Measurements from ENCODE around the gene CYS1. TPM values are rescaled to one million over a fixed set of nuclear protein-coding genes. Genes with fewer than 3 reads are reported as not detected.
"Not testable (repeated sequence)": the region's sequence is repeated elsewhere in the genome, so short reads cannot be mapped to it uniquely, and the experiment has no call there.

The CYS1 gene
- total RNA-seq, 1 donor from 2014 or later, result 0.56 TPM

DNA sequence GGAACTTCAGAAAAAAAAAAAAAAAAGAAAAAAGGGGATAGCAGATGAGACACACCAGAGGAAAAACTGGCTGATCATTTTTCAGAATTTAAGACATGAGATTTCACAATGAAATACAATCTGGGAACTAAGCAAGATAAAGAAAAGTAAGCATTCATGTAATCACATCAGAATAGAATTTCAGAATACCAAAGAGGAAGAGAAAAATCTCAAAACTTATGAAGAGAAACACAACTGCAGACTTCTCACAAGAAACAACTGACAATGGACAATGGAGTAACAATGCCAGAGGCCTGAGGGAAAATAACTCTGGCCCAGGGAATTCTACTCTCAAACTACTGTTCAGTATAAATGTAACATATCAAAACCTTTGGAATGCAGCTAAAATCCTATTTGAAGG lies 29.1 kb upstream of the CYS1 start:
- H3K27me3 Mint-ChIP-seq (ENCODE audit: insufficient read depth, low read depth), result no peaks in the 10 kb centered on the region

DNA sequence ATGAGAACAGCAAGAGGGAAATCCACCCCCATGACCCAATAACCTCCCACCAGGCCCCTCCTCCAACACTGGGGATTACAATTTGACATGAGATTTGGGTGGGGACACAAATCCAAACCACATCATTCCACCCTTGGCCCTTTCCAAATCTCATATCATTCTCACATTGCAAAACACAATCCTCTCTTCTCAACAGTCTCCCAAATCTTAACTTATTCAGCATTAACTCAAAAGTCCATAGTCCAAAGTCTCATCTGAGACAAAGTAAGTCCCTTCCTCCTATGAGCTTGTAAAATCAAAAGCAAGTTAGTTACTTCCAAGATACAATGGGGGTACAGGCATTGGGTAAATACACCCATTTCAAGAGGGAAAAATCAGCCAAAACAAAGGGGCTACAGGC lies 24.7 kb upstream of the CYS1 start:
- DNase-seq (ENCODE audit: low spot score); H3K27ac Mint-ChIP-seq; H3K27me3 ChIP-seq; H3K9me3 ChIP-seq (ENCODE audit: low read depth); H3K9ac ChIP-seq; H3K36me3 ChIP-seq; H3K79me2 ChIP-seq (ENCODE audit: low read depth); H3K27ac ChIP-seq; H3K27me3 Mint-ChIP-seq (ENCODE audit: insufficient read depth, low read depth); H3K36me3 Mint-ChIP-seq; H3F3A ChIP-seq (ENCODE audit: low read depth); H4K20me1 ChIP-seq (ENCODE audit: low read depth); H3K4me2 ChIP-seq; H3K9me3 Mint-ChIP-seq; H3K4me3 ChIP-seq; H2AFZ ChIP-seq (replicated peaks); H3K4me1 ChIP-seq: not testable (repeated sequence)
- Mint-ChIP-seq H3K4me1 (peaks cover 18% of the 10 kb centered on the region), H3K4me3 (peak overlapping the region; percentile 27)

More for the DNA sequence above, 29.1 kb upstream of the CYS1 start:
- Histone ChIP-seq H3F3A (ENCODE audit: low read depth) (no peaks in the 10 kb centered on the region), H3K27me3 (no peaks in the 10 kb centered on the region), H3K79me2 (ENCODE audit: low read depth) (no peaks in the 10 kb centered on the region), H3K9me3 (ENCODE audit: low read depth) (no peaks in the 10 kb centered on the region), H3K27ac (no peak overlapping the region), H3K36me3 (no peaks in the 10 kb centered on the region), H2AFZ (replicated peaks) (no peak overlapping the region), H3K9ac (no peak overlapping the region), H3K4me1 (no peaks in the 10 kb centered on the region), H4K20me1 (ENCODE audit: low read depth) (no peaks in the 10 kb centered on the region), H3K4me3 (no peak overlapping the region), H3K4me2 (no peak overlapping the region)
- H3K36me3 Mint-ChIP-seq, result peaks cover 4% of the 10 kb centered on the region
- H3K4me3 Mint-ChIP-seq, result no peak overlapping the region
- H3K27ac Mint-ChIP-seq, result no peak overlapping the region
- TF ChIP-seq EZH2 (IDR thresholded peaks at IDR 0.05) (no peak), EZH2phosphoT487 (IDR thresholded peaks at IDR 0.05) (no peak)
- TF ChIP-seq, protein P1, sequence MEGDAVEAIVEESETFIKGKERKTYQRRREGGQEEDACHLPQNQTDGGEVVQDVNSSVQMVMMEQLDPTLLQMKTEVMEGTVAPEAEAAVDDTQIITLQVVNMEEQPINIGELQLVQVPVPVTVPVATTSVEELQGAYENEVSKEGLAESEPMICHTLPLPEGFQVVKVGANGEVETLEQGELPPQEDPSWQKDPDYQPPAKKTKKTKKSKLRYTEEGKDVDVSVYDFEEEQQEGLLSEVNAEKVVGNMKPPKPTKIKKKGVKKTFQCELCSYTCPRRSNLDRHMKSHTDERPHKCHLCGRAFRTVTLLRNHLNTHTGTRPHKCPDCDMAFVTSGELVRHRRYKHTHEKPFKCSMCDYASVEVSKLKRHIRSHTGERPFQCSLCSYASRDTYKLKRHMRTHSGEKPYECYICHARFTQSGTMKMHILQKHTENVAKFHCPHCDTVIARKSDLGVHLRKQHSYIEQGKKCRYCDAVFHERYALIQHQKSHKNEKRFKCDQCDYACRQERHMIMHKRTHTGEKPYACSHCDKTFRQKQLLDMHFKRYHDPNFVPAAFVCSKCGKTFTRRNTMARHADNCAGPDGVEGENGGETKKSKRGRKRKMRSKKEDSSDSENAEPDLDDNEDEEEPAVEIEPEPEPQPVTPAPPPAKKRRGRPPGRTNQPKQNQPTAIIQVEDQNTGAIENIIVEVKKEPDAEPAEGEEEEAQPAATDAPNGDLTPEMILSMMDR (IDR thresholded peaks at IDR 0.05), result no peak
- no peak for DNase-seq (ENCODE audit: low spot score)
- peaks cover 3% of the 10 kb centered on the region for H3K4me1 Mint-ChIP-seq
- peaks cover 7% of the 10 kb centered on the region for H3K9me3 Mint-ChIP-seq

DNA sequence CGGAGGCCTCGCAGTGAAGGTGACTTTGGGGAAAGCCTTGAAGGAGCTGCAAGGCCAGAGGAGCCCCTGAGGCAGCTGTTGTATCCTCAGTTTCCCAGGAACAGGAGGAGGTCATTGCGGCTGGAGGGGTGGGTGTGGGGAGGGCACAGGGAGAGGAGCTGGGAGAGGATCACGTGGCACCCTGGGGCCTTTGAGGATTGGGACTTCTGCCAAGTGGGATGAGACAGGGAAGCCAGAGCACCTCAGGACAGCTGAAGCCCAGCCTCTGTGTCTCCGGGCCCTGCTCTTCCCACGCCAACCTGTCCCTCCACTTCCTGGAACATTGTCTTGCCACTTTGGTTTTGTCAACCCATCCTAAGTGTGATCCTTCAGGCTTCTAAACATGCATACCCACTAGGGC lies 23.0 kb upstream of the CYS1 start:
- H2AFZ ChIP-seq (replicated peaks), result no peak overlapping the region
- H4K20me1 ChIP-seq (ENCODE audit: low read depth), result no peaks in the 10 kb centered on the region
- TF ChIP-seq EZH2 (IDR thresholded peaks at IDR 0.05), result no peak
- no peak for TF ChIP-seq EZH2phosphoT487 (IDR thresholded peaks at IDR 0.05)
- TF ChIP-seq, protein P1 (IDR thresholded peaks at IDR 0.05), result no peak
- peaks cover 4% of the 10 kb centered on the region for H3K36me3 Mint-ChIP-seq
- H3K27me3 Mint-ChIP-seq (ENCODE audit: insufficient read depth, low read depth), result no peaks in the 10 kb centered on the region
- no peak overlapping the region for H3K4me2 ChIP-seq
- H3K4me3 ChIP-seq, result no peak overlapping the region
- no peaks in the 10 kb centered on the region for H3F3A ChIP-seq (ENCODE audit: low read depth)
- H3K4me3 Mint-ChIP-seq, result no peak overlapping the region
- no peak for DNase-seq (ENCODE audit: low spot score)
- H3K27me3 ChIP-seq, result no peaks in the 10 kb centered on the region
- no peak overlapping the region for H3K9ac ChIP-seq
- H3K27ac ChIP-seq, result no peak overlapping the region
- no peaks in the 10 kb centered on the region for H3K9me3 ChIP-seq (ENCODE audit: low read depth)
- no peaks in the 10 kb centered on the region for H3K36me3 ChIP-seq
- no peaks in the 10 kb centered on the region for H3K4me1 ChIP-seq
- H3K79me2 ChIP-seq (ENCODE audit: low read depth), result no peaks in the 10 kb centered on the region
- H3K9me3 Mint-ChIP-seq, result peaks cover 7% of the 10 kb centered on the region
- no peak overlapping the region for H3K27ac Mint-ChIP-seq
- peaks cover 18% of the 10 kb centered on the region for H3K4me1 Mint-ChIP-seq

DNA sequence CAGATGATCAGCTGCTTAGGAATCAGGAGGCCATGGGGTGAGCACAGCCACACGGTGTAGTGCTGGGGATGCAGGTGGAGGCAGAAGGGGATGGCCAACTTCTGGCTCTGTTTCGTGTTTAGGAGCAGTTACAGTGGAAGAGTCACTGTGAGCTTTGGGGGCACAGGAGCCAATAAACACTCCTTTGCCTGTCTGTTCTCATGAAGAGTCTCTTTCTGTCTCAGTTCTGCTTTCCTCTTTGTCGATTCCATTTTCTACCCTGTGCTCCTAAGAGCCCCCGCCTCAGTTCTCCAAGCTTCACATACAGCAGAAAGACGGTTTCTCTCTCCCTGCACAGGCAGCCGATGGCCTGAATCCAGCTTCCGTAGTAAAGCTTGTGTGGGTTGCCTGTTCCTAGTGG lies 21.3 kb upstream of the CYS1 start:
- H3F3A ChIP-seq (ENCODE audit: low read depth), result no peaks in the 10 kb centered on the region
- H4K20me1 ChIP-seq (ENCODE audit: low read depth), result peaks cover 5% of the 10 kb centered on the region
- no peaks in the 10 kb centered on the region for H3K9me3 ChIP-seq (ENCODE audit: low read depth)
- H3K4me2 ChIP-seq, result no peak overlapping the region
- H3K4me1 ChIP-seq, result peaks cover 8% of the 10 kb centered on the region
- no peaks in the 10 kb centered on the region for H3K79me2 ChIP-seq (ENCODE audit: low read depth)
- Mint-ChIP-seq H3K4me1 (peaks cover 30% of the 10 kb centered on the region), H3K36me3 (no peaks in the 10 kb centered on the region), H3K9me3 (no peaks in the 10 kb centered on the region), H3K27ac (no peak overlapping the region), H3K4me3 (no peak overlapping the region), H3K27me3 (ENCODE audit: insufficient read depth, low read depth) (peaks cover 2% of the 10 kb centered on the region)
- H3K4me3 ChIP-seq, result no peak overlapping the region
- no peak overlapping the region for H3K9ac ChIP-seq
- no peaks in the 10 kb centered on the region for H3K27me3 ChIP-seq
- H3K36me3 ChIP-seq, result no peaks in the 10 kb centered on the region
- H3K27ac ChIP-seq, result no peak overlapping the region
- TF ChIP-seq EZH2 (IDR thresholded peaks at IDR 0.05), result no peak
- TF ChIP-seq, protein P1 (IDR thresholded peaks at IDR 0.05), result no peak
- no peak for TF ChIP-seq EZH2phosphoT487 (IDR thresholded peaks at IDR 0.05)
- DNase-seq (ENCODE audit: low spot score), result no peak
- H2AFZ ChIP-seq (replicated peaks), result no peak overlapping the region
